Measurements from ENCODE around the gene SRA1.

DNA sequence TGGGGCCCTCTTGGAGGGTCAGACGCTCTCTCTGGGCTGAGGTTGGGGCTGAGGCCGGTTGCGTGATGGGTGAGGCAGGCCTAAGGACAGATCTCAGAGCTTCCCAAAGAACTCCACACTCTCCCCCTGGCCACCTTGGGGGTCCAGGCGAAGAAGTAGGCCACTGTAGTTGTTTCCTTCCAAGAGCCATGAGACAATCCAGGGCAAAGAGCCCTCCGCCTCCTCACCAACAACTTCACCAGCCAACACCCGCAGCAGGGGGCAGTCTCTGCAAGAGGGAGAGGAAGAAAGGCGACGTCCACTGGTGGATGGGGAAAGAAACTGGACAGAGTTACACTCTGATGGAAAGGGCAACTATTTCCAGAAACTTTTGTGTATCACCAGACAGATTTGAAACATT lies 18.0 kb upstream of the SRA1 start:
- TF ChIP-seq CTCF (IDR thresholded peaks at IDR 0.05; ENCODE audit: poor library complexity) = no peak
- TF ChIP-seq EZH2 (IDR thresholded peaks at IDR 0.05; ENCODE audit: borderline replicate concordance) = no peak

Measured in hepatocyte (in vitro differentiated cells).